Measurements from ENCODE around the gene KRTAP4-5.
"Not testable (repeated sequence)": the region's sequence is repeated elsewhere in the genome, so short reads cannot be mapped to it uniquely, and the experiment has no call there.

DNA sequence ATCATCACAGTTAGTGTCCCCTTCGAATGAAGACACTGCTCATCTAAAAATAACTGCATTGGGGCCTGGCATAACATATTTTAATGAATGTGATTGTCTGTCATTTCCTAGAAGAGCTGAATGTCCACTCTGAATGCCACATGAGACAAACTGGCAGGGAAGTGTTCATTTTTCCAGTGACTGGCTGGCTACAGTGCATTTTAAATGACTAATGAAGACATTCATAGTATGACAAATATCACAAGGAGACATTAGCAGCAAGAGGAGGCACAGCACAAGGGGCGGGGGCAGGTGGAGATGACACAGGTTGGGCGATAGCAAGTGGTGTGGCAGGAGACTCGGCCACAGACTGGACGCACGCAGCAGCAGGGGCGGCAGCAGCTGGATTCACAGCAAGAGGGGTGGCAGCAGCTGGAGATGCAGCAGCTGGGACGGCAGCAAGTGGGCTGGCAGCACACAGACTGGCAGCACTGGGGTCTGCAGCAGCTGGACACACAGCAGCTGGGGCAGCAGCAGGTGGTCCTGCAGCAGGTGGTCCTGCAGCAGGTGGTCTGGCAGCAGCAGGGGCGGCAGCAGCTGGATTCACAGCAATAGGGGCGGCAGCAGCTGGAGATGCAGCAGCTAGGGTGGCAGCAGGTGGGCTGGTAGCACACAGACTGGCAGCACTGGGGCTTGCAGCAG is 514 bp downstream of the KRTAP4-5 start:
- TF ChIP-seq, protein P1, sequence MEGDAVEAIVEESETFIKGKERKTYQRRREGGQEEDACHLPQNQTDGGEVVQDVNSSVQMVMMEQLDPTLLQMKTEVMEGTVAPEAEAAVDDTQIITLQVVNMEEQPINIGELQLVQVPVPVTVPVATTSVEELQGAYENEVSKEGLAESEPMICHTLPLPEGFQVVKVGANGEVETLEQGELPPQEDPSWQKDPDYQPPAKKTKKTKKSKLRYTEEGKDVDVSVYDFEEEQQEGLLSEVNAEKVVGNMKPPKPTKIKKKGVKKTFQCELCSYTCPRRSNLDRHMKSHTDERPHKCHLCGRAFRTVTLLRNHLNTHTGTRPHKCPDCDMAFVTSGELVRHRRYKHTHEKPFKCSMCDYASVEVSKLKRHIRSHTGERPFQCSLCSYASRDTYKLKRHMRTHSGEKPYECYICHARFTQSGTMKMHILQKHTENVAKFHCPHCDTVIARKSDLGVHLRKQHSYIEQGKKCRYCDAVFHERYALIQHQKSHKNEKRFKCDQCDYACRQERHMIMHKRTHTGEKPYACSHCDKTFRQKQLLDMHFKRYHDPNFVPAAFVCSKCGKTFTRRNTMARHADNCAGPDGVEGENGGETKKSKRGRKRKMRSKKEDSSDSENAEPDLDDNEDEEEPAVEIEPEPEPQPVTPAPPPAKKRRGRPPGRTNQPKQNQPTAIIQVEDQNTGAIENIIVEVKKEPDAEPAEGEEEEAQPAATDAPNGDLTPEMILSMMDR (CRISPR knock-in tag; IDR thresholded peaks at IDR 0.05), result not testable (repeated sequence)
- TF ChIP-seq FOXK2 (IDR thresholded peaks at IDR 0.05); SMC3 (IDR thresholded peaks at IDR 0.05; ENCODE audit: low read length); RFX5 (IDR thresholded peaks at IDR 0.05; ENCODE audit: low read depth, low read length): not testable (repeated sequence)

All from HepG2 (cell line).